SU-DHL-6 (cell line): ENCODE measurements around the gene TRIM13.

ENCODE experiments used
- H2AFZ ChIP-seq: fragments of 200-600 bp; sonication (generic); 2 replicates; pipeline ENCODE4 v1.6.1; 2014; ENCODE audit warnings: low read depth, mild to moderate bottlenecking, moderate library complexity, mixed read lengths, antibody characterized with exemption, low read length; ENCODE audit not compliant: severe bottlenecking
- H3F3A ChIP-seq: fragments of 200-600 bp; shearing (Covaris generic); 2 replicates; pipeline ENCODE4 v1.6.0; 2016; ENCODE audit warnings: antibody characterized with exemption, mild to moderate bottlenecking; ENCODE audit not compliant: insufficient read depth
- H3K27ac ChIP-seq: fragments of 200-600 bp; sonication (generic); 2 replicates; pipeline ENCODE4 v1.5.1; 2016; ENCODE audit warnings: low read depth, mild to moderate bottlenecking, low read length, moderate library complexity, mixed read lengths
- H3K27me3 ChIP-seq: fragments of 200-600 bp; sonication (generic), shearing (Covaris generic); 2 replicates; pipeline ENCODE4 v1.6.0; 2014; ENCODE audit warnings: mild to moderate bottlenecking, low read length
- H3K36me3 ChIP-seq: fragments of 200-600 bp; sonication (generic); 2 replicates; pipeline ENCODE4 v1.6.1; 2014; ENCODE audit warnings: mild to moderate bottlenecking, low read length, mixed read lengths
- H3K4me2 ChIP-seq: fragments of 300-600, 200-600 bp; shearing (Covaris generic), sonication (generic); 2 replicates; pipeline ENCODE4 v1.6.0; 2014; ENCODE audit warnings: low read length, low read depth, mild to moderate bottlenecking; ENCODE audit not compliant: poor library complexity, severe bottlenecking
- H3K4me3 ChIP-seq: fragments of 200-600 bp; sonication (generic); 2 replicates; pipeline ENCODE4 v1.5.1; 2014; ENCODE audit warnings: antibody characterized with exemption, low read length, mild to moderate bottlenecking, mixed read lengths; ENCODE audit not compliant: insufficient read depth, poor library complexity, severe bottlenecking
- H3K79me2 ChIP-seq: fragments of 200-600 bp; sonication (generic); 2 replicates; pipeline ENCODE4 v1.6.1; 2014; ENCODE audit warnings: mild to moderate bottlenecking, low read length, moderate library complexity; ENCODE audit not compliant: insufficient read depth
- H3K9ac ChIP-seq: fragments of 200-600 bp; sonication (generic); 2 replicates; pipeline ENCODE4 v1.7.0; 2014; ENCODE audit warnings: mild to moderate bottlenecking, low read length
- H3K9me2 ChIP-seq: fragments of 200-600 bp; sonication (generic); replicated peaks from 2 replicates; pipeline ENCODE4 v1.6.1; 2014; ENCODE audit warnings: low read length; ENCODE audit not compliant: insufficient read depth
- H3K9me3 ChIP-seq: fragments of 200-600 bp; sonication (generic); 2 replicates; pipeline ENCODE4 v1.6.1; 2014; ENCODE audit warnings: low read length, mixed read lengths; ENCODE audit not compliant: insufficient read depth
- H4K20me1 ChIP-seq: fragments of 200-600 bp; sonication (generic); 2 replicates; pipeline ENCODE4 v1.6.1; 2014; ENCODE audit warnings: low read depth, mild to moderate bottlenecking, antibody characterized with exemption, low read length, moderate library complexity, mixed read lengths
- EZH2phosphoT487 ChIP-seq: fragments of 200-600 bp; sonication (generic), shearing (Covaris generic); conservative IDR thresholded peaks from 2 replicates; pipeline ENCODE4 v1.6.1; 2018; ENCODE audit warnings: mild to moderate bottlenecking, antibody characterized with exemption, low read length, moderate library complexity, mixed read lengths
- TF ChIP-seq, protein P1 (sequence below): fragments of 200-600 bp; sonication (generic); IDR thresholded peaks from one replicate; pipeline ENCODE4 v1.5.1; 2017; ENCODE audit warnings: antibody characterized with exemption, mild to moderate bottlenecking, low read length, moderate library complexity; ENCODE audit not compliant: insufficient read depth, poor library complexity, severe bottlenecking

The TRIM13 gene

DNA sequence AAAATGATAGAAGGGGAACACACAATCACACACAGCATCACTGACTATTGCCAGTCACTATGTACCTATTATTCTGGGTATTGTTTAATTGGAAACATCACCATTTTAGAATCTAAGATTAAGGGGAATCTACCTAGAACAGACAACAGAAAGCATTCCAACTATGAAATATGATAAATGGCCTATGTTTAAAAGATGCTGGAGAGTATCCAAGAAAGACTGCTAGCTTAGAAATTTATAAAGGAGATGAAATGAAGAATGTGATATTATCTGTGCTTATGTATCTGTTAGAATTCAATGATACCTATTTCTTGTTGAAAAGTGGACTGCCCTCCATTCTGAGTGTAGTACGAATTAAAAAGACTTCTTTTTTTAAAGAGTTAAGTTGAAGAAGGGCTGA is 68.9 kb downstream of the TRIM13 start:
- H2AFZ ChIP-seq: no peak overlapping the region
- H3K27me3 ChIP-seq: no peaks in the 10 kb centered on the region
- H4K20me1 ChIP-seq: peaks cover 70% of the 10 kb centered on the region
- no peaks in the 10 kb centered on the region for H3K9me2 ChIP-seq
- peaks cover 86% of the 10 kb centered on the region for H3K79me2 ChIP-seq
- no peak overlapping the region for H3K4me2 ChIP-seq
- H3K36me3 ChIP-seq: peaks cover 75% of the 10 kb centered on the region
- no peak overlapping the region for H3K27ac ChIP-seq
- H3F3A ChIP-seq: peaks cover 63% of the 10 kb centered on the region
- no peaks in the 10 kb centered on the region for H3K9me3 ChIP-seq
- TF ChIP-seq, protein P1, sequence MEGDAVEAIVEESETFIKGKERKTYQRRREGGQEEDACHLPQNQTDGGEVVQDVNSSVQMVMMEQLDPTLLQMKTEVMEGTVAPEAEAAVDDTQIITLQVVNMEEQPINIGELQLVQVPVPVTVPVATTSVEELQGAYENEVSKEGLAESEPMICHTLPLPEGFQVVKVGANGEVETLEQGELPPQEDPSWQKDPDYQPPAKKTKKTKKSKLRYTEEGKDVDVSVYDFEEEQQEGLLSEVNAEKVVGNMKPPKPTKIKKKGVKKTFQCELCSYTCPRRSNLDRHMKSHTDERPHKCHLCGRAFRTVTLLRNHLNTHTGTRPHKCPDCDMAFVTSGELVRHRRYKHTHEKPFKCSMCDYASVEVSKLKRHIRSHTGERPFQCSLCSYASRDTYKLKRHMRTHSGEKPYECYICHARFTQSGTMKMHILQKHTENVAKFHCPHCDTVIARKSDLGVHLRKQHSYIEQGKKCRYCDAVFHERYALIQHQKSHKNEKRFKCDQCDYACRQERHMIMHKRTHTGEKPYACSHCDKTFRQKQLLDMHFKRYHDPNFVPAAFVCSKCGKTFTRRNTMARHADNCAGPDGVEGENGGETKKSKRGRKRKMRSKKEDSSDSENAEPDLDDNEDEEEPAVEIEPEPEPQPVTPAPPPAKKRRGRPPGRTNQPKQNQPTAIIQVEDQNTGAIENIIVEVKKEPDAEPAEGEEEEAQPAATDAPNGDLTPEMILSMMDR: no peak
- no peak for TF ChIP-seq EZH2phosphoT487
- H3K9ac ChIP-seq: no peak overlapping the region
- no peak overlapping the region for H3K4me3 ChIP-seq
